Heart right ventricle (tissue), 16 donors: Measurements from ENCODE around the gene RECQL5. TPM values are rescaled to one million over a fixed set of nuclear protein-coding genes. Genes with fewer than 3 reads are reported as not detected.

Experiments
- ATAC-seq, 8 donors: fragments of 200-7000 bp; cut with Tn5 transposase; one replicate each; pipeline ENCODE4 v1.9.1; 2020; ENCODE audit warnings: mild to moderate bottlenecking in 8 of 8, moderate library complexity in 8 of 8, moderate number of reproducible peaks in 1 of 8
- DNase-seq, 2 donors: peaks; one replicate each; pipeline ENCODE4 v3.0.0-alpha.2; 2020
- H3K27ac ChIP-seq, 10 donors: fragments of 200-600 bp; sonication (generic) in 2 of 10; one replicate each; pipeline versions ENCODE4 v1.5.0 to v1.8.0; 2020 to 2022; ENCODE audit warnings: mild to moderate bottlenecking in 3 of 10
- H3K27me3 ChIP-seq, 7 donors: fragments of 200-600 bp; one replicate each; pipeline ENCODE4 v1.8.0; 2021 to 2022; ENCODE audit warnings: mild to moderate bottlenecking in 2 of 7
- H3K36me3 ChIP-seq, 9 donors: fragments of 200-600 bp; sonication (generic) in 1 of 9; one replicate each; pipeline versions ENCODE4 v1.5.0 to v1.8.0; 2020 to 2022; ENCODE audit warnings: mild to moderate bottlenecking in 2 of 9
- H3K4me1 ChIP-seq, 9 donors: fragments of 200-600 bp; sonication (generic) in 1 of 9; one replicate each; pipeline versions ENCODE4 v1.5.0 to v1.8.0; 2020 to 2022; ENCODE audit warnings: mild to moderate bottlenecking in 4 of 9
- H3K4me3 ChIP-seq, 10 donors: fragments of 200-600 bp; sonication (generic) in 2 of 10; one replicate each; pipeline versions ENCODE4 v1.5.0 to v1.8.0; 2020 to 2022; ENCODE audit warnings: mild to moderate bottlenecking in 7 of 10, moderate library complexity in 2 of 10
- H3K9me3 ChIP-seq, 11 donors: fragments of 200-600 bp in 10 of 11; sonication (generic) in 2 of 11; one replicate each; pipeline versions ENCODE4 v1.5.0 to v1.8.0; 2013 to 2022; ENCODE audit warnings: mild to moderate bottlenecking in 2 of 11, control low read depth in 1 of 11, moderate library complexity in 1 of 11
- CTCF ChIP-seq, 9 donors: fragments of 200-600 bp; sonication (generic) in 2 of 9; IDR thresholded peaks; one replicate each; pipeline versions ENCODE4 v1.5.0 to v1.8.0; 2021 to 2022; ENCODE audit warnings: antibody characterized with exemption in 9 of 9, mild to moderate bottlenecking in 5 of 9, moderate library complexity in 1 of 9
- WGBS, 2 donors: extraction: QIAGEN DNeasy Blood & Tissue Kit; methylation state at CpG; one replicate each; pipeline ENCODE4 v1.1.7; 2013; ENCODE audit warnings: inconsistent platforms in 1 of 2; 5-methylcytosine and 5-hydroxymethylcytosine counted together
- intact Hi-C, 10 donors: fragments of 100-400 bp; cut with DNase I; formaldehyde crosslinking; loops; one replicate each; pipeline versions ENCODE4 v1.11.1 to v1.14.2; 2022
- long read RNA-seq, 3 donors: library from polyadenylated mRNA; unstranded; transcript quantifications; one replicate each; pipeline ENCODE4 v2.0.0, GENCODE V29; 2020 to 2021
- polyA plus RNA-seq, 2 donors: library from polyadenylated mRNA; stranded (reverse); fragments of 200-250 nt; gene quantifications; one replicate each; pipeline ENCODE4 v1.2.3, GENCODE V29; 2013
- total RNA-seq, 10 donors: library from RNA; stranded (reverse); fragmentation: NEBNext Ultra II Directional in 3 of 10; extraction: Animal tissue kit (Norgen Biotek cat#: 25700) in 3 of 10; gene quantifications; one replicate each; pipeline versions ENCODE4 v1.2.1 to v1.2.4, GENCODE V29; 2021 to 2023
- donor health status: Arrhythmogenic right ventricular cardiomyopathy.
- donor health status: ischemic (EF 13 %, LVEDD 7.1; RV severe dilation, severe dysfunction).
- donor health status: healthy with polysubstance abuse.
- donor health status: DM: no; HTN: yes; CAD: no.
- donor health status: DM: no; HTN: no; CAD: no.
- donor health status: ischemic (EF 25% LVEDD 6.9; RV normal size, moderate dysfunction).
- donor health status: ischemic (EF 25% LVEDD 5.7; RV mildly dilated, moderate dysfunction).
- donor health status: healthy.
- donor health status: DM: yes; HTN: yes; CAD: no.
- donor health status: Ischemic cardiomyopathy.
- donor health status: ischemic (EF 35%, LVEDD 5.7; RV mildly dilated, moderate dysfunction).
- donor health status: nonischemic (EF 11% LVEDD 7.7; RV severe dilation, severe dysfunction).
- donor health status: DM: yes; HTN: yes; CAD: no.
- donor health status: PGD.
- donor health status: ischemic (EF 29% LVEDD 5.4; RV normal size, mild dysfunction).
- donor health status: nonischemic (EF 23%, LVEDD 6.1; RV moderate dilation, normal function).

RECQL5 gene
- total RNA-seq (10 to 100 TPM in 8 of 10 donors, 1 to 10 TPM in 2; 9.2 to 14.4 (median 10.7) TPM), polyA plus RNA-seq (10 to 100 TPM in 1 of 2 donors, 1 to 10 TPM in 1; 6.3 to 32.1 TPM)
- long read RNA-seq, donor 1, partial matches to known transcripts, result 5 of 16 reads
- long read RNA-seq, donor 1, other reads (novel, unspliced or antisense), result 7 of 16 reads
- long read RNA-seq, donor 2, partial matches to known transcripts, result 5 of 9 reads
- long read RNA-seq, donor 2, other reads (novel, unspliced or antisense), result 3 of 9 reads
- long read RNA-seq, donor 3, partial matches to known transcripts, result 4 of 17 reads
- long read RNA-seq, donor 3, other reads (novel, unspliced or antisense), result 6 of 17 reads

- DNase-seq, result peak; percentile 98
- peak within 1 kb of the TSS; percentile 46 to 94 (median 86) for H3K27ac ChIP-seq
- H3K4me3 ChIP-seq, result peak within 1 kb of the TSS; percentile 62 to 100 (median 86)
- TF ChIP-seq CTCF (IDR thresholded peaks at IDR 0.05), result no peak
- 1% methylated on average over 55 of the region's 55 CpGs for WGBS, 2 donors
- peaks cover 0 to 65% (median 37%) of the 10 kb centered on the region in 9 donors for H3K36me3 ChIP-seq
- ATAC-seq, result peak; percentile 99 to 100 (median 100)
- no peaks in the 10 kb centered on the region for H3K27me3 ChIP-seq
- intact Hi-C loops, result no loop called here
- no peaks in the 10 kb centered on the region for H3K9me3 ChIP-seq
- peaks cover 12 to 36% (median 24%) of the 10 kb centered on the region in 9 donors for H3K4me1 ChIP-seq
Observed at GRCh38 chr17:75666959-75667790, at the start of gene RECQL5, which contains the start of gene SAP30BP. Gene RECQL5, minus strand, starts transcription at chr17:75667154. Its CDS starts 597 bp downstream, at chr17:75666557. Gene SAP30BP, plus strand, starts transcription at chr17:75667338. Its CDS starts 35 bp downstream, at chr17:75667373.

GRCh38 chr17:75712446-75712845 lies 45.5 kb upstream of the RECQL5 start:
- intact Hi-C loops, result no loop called here
- no peak for DNase-seq
- ATAC-seq, result no peak
- no peaks in the 10 kb centered on the region for H3K9me3 ChIP-seq
- H3K27ac ChIP-seq, result no peak overlapping the region
- WGBS, 2 donors, result 63 to 70% methylated on average over 2 of the region's 2 CpGs
- H3K27me3 ChIP-seq, result peaks cover 0 to 7% (median 0%) of the 10 kb centered on the region in 7 donors
- H3K4me3 ChIP-seq, result no peak overlapping the region
- no peak for TF ChIP-seq CTCF (IDR thresholded peaks at IDR 0.05)
- peaks cover 0 to 13% (median 5%) of the 10 kb centered on the region in 9 donors for H3K4me1 ChIP-seq
- H3K36me3 ChIP-seq, result peaks cover 0 to 17% (median 0%) of the 10 kb centered on the region in 9 donors

GRCh38 chr17:75707079-75707571 lies 40.2 kb upstream of the RECQL5 start:
- no peaks in the 10 kb centered on the region for H3K9me3 ChIP-seq
- H3K27ac ChIP-seq, result peak overlapping the region in 9 of 10 donors; percentile 42 to 73 (median 66)
- no peak for TF ChIP-seq CTCF (IDR thresholded peaks at IDR 0.05)
- WGBS, 2 donors, result 72 to 74% methylated on average over 12 of the region's 12 CpGs
- H3K4me1 ChIP-seq, result peaks cover 0 to 35% (median 16%) of the 10 kb centered on the region in 9 donors
- ATAC-seq (peak; percentile 66 to 87 (median 78)), DNase-seq (peak in 1 of 2 donors; percentile 69)
- no peak overlapping the region for H3K4me3 ChIP-seq
- intact Hi-C loops, result no loop called here
- peaks cover 0 to 70% (median 48%) of the 10 kb centered on the region in 9 donors for H3K36me3 ChIP-seq
- H3K27me3 ChIP-seq, result no peaks in the 10 kb centered on the region
